Upper lobe of right lung (tissue), 1 donor: ENCODE data around the gene TP63. TPM values are rescaled to one million over a fixed set of nuclear protein-coding genes. Genes with fewer than 3 reads are reported as not detected.

ENCODE experiments used
- ATAC-seq: fragments of 200-7000 bp; cut with Tn5 transposase; one replicate; pipeline ENCODE4 v1.9.1; 2020; ENCODE audit warnings: mild to moderate bottlenecking, moderate library complexity
- DNase-seq: peaks from one replicate; pipeline ENCODE4 v3.0.0-alpha.2; 2020
- H3K27ac ChIP-seq: fragments of 200-600 bp; one replicate; pipeline ENCODE4 v1.8.0; 2022
- H3K27me3 ChIP-seq: fragments of 200-600 bp; one replicate; pipeline ENCODE4 v1.8.0; 2022; ENCODE audit warnings: mild to moderate bottlenecking
- H3K36me3 ChIP-seq: fragments of 200-600 bp; one replicate; pipeline ENCODE4 v1.8.0; 2022
- H3K4me1 ChIP-seq: fragments of 200-600 bp; one replicate; pipeline ENCODE4 v1.8.0; 2022
- H3K4me3 ChIP-seq: fragments of 200-600 bp; one replicate; pipeline ENCODE4 v1.8.0; 2022; ENCODE audit warnings: mild to moderate bottlenecking
- H3K9me3 ChIP-seq: fragments of 200-600 bp; one replicate; pipeline ENCODE4 v1.8.0; 2022
- CTCF ChIP-seq: fragments of 200-600 bp; IDR thresholded peaks from one replicate; pipeline ENCODE4 v1.8.0; 2022; ENCODE audit warnings: antibody characterized with exemption
- intact Hi-C: fragments of 100-400 bp; cut with DNase I; formaldehyde crosslinking; loops from one replicate; pipeline ENCODE4 v1.11.0; 2022
- total RNA-seq: library from RNA; stranded (reverse); fragmentation: NEBNext Ultra II Directional; extraction: Animal tissue kit (Norgen Biotek cat#: 25700); gene quantifications from one replicate; pipeline ENCODE4 v1.2.1, GENCODE V29; 2021
- donor health status: DM: no; HTN: yes; CAD: no; lungs with severe emphysema.

The TP63 gene
- total RNA-seq, 1 donor from 2014 or later: 1.3 TPM

GRCh38 chr3:189718215-189718614 is 87.0 kb downstream of the TP63 start:
- ATAC-seq (no peak), DNase-seq (no peak)
- Histone ChIP-seq H3K27ac (no peak overlapping the region), H3K9me3 (no peaks in the 10 kb centered on the region), H3K27me3 (no peaks in the 10 kb centered on the region), H3K4me1 (no peaks in the 10 kb centered on the region), H3K4me3 (no peak overlapping the region), H3K36me3 (no peaks in the 10 kb centered on the region)
- intact Hi-C loops: no loop called here
- TF ChIP-seq CTCF: no peak

DNA sequence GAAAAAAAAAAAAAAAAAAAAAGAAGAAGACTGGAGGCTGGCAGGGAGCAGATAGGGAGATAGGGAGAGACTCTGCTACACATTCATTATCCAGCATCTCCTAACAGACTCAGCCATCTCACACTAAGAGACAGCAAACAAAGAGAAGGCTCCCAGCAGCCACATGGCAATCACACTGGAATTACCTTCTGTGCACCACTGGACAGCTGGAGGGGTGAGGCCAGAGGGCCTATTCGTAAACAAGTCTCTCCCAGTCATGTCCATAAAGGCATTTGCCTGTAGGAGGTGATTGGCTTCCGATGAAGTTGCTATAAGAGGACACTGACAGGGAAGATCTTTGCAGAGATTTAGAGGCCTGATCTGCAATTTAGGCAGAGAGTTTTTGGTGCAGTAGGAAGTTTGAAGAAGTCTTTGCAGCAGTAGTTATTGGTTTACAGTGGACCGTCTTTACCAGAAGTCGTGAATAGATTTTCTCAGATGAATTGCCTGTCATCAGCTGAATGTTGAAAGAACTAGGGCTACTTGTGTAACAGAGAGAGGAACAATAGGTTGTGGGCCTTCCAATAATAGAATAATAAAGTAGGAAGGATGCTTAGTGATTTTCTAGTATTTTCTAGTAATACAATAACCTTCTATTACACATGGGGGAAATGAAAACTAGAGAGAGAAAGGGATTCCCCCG is 89.7 kb downstream of the TP63 start:
- Histone ChIP-seq H3K27me3 (no peaks in the 10 kb centered on the region), H3K4me1 (no peaks in the 10 kb centered on the region)
- DNase-seq: no peak

GRCh38 chr3:189721873-189722665 is 90.9 kb downstream of the TP63 start:
- Histone ChIP-seq H3K9me3 (no peaks in the 10 kb centered on the region), H3K4me3 (no peak overlapping the region), H3K27me3 (no peaks in the 10 kb centered on the region), H3K4me1 (no peaks in the 10 kb centered on the region), H3K27ac (no peak overlapping the region), H3K36me3 (no peaks in the 10 kb centered on the region)
- no peak for TF ChIP-seq CTCF
- intact Hi-C loops: no loop called here
- no peak for DNase-seq
- ATAC-seq: no peak

More for the DNA sequence above, 89.7 kb downstream of the TP63 start:
- intact Hi-C loops: no loop called here
- no peak overlapping the region for H3K4me3 ChIP-seq
- no peak for ATAC-seq
- H3K27ac ChIP-seq: no peak overlapping the region
- TF ChIP-seq CTCF: no peak
- H3K9me3 ChIP-seq: no peaks in the 10 kb centered on the region
- no peaks in the 10 kb centered on the region for H3K36me3 ChIP-seq

DNA sequence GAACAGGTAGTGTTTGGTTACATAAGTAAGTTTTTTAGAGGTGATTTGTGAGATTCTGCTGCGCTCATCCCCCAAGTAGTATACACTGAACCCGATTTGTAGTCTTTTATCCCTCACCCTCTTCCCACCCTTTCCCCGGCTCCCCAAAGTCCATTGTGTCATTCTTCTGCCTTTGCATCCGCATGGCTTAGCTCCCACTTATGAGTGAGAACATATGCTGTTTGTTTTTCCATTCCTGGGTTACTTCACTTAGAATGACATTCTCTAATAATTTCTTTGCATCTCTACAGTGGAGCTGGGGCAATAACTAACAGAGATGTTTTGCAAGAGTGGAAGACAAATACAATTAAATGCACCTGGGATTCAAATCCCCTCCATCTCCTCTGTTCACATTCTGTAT is 93.2 kb downstream of the TP63 start:
- no peak for TF ChIP-seq CTCF
- H3K9me3 ChIP-seq: no peaks in the 10 kb centered on the region
- ATAC-seq (no peak), DNase-seq (no peak)
- no peaks in the 10 kb centered on the region for H3K36me3 ChIP-seq
- H3K4me3 ChIP-seq: no peak overlapping the region
- no peaks in the 10 kb centered on the region for H3K4me1 ChIP-seq
- H3K27ac ChIP-seq: no peak overlapping the region
- H3K27me3 ChIP-seq: no peaks in the 10 kb centered on the region
- intact Hi-C loops: no loop called here

DNA sequence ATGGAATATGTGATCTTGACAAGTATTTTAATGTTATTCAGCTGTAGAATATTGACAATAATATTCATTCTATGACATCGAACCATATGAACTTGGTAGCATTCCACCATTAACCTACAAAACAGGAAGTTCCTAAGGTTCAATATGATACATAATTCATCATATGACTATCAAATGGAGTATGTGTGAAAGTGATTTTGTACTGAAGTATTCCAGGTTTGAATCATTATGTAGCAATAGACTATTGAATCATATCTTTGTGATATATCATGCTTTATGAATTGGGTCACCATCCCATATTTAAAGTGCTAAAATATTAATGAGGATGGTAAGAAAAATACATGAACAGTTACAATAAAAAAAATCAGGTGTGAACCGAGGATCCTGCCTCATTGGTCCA is 95.1 kb downstream of the TP63 start:
- no peak for ATAC-seq
- intact Hi-C loops: no loop called here
- no peak for DNase-seq
- H3K36me3 ChIP-seq: no peaks in the 10 kb centered on the region
- no peak for TF ChIP-seq CTCF
- H3K4me1 ChIP-seq: no peaks in the 10 kb centered on the region
- H3K27ac ChIP-seq: no peak overlapping the region
- no peaks in the 10 kb centered on the region for H3K9me3 ChIP-seq
- H3K4me3 ChIP-seq: no peak overlapping the region
- no peaks in the 10 kb centered on the region for H3K27me3 ChIP-seq
